A673 (cell line): ENCODE results near the gene GIGYF2.

Source experiments
- CTCF ChIP-seq: fragments of 300-800, 200-600 bp; sonication (generic); conservative IDR thresholded peaks from 2 replicates; pipeline ENCODE4 v1.5.1; 2017; ENCODE audit warnings: low read depth, mild to moderate bottlenecking, antibody characterized with exemption, low read length, moderate library complexity, mixed read lengths
- EZH2 ChIP-seq: fragments of 200-600 bp; sonication (generic); IDR thresholded peaks from 2 replicates; pipeline ENCODE4 v1.6.1; 2017; ENCODE audit warnings: borderline replicate concordance, low read depth, mild to moderate bottlenecking, mixed read lengths, antibody characterized with exemption, low read length; ENCODE audit not compliant: poor library complexity, severe bottlenecking

GRCh38 chr2:232810444-232810843 is 113.3 kb downstream of the GIGYF2 start:
- no peak for TF ChIP-seq CTCF
- no peak for TF ChIP-seq EZH2
